Stimulated activated naive B cell treated with anti-CD40 and anti-IgM and Interleukin-4, amounts not matched to agents 10 μg/mL and 1 μg/mL and 100 μg/mL, for 72 hours (primary cell): ENCODE measurements around the gene ATXN7.

Experiments
- ATAC-seq, 2 donors: fragments of 150-1000 bp; cut with Tn5 transposase; replicated peaks; 2 replicates each; pipeline ENCODE4 v1.10.0; 2021; ENCODE audit warnings: moderate library complexity in 1 of 2
- DNase-seq: peaks from one replicate; pipeline ENCODE4 v3.0.0; 2021
- H3K27ac Mint-ChIP-seq: one replicate; pipeline ENCODE4 v1.8.0; 2022; ENCODE audit warnings: mild to moderate bottlenecking, mixed read lengths
- H3K27me3 Mint-ChIP-seq, 2 donors: one replicate each; pipeline ENCODE4 v1.8.0; 2022; ENCODE audit warnings: mixed read lengths in 2 of 2
- H3K36me3 Mint-ChIP-seq, 2 donors: one replicate each; pipeline ENCODE4 v1.8.0; 2022; ENCODE audit warnings: mixed read lengths in 2 of 2, mild to moderate bottlenecking in 1 of 2
- H3K4me1 Mint-ChIP-seq, 2 donors: one replicate each; pipeline ENCODE4 v1.8.0; 2022; ENCODE audit warnings: mixed read lengths in 2 of 2, mild to moderate bottlenecking in 1 of 2
- H3K4me3 Mint-ChIP-seq, 2 donors: one replicate each; pipeline ENCODE4 v1.8.0; 2022; ENCODE audit warnings: mild to moderate bottlenecking in 2 of 2, mixed read lengths in 2 of 2, moderate library complexity in 1 of 2
- H3K9me3 Mint-ChIP-seq, 2 donors: one replicate each; pipeline ENCODE4 v1.8.0; 2022; ENCODE audit warnings: mixed read lengths in 2 of 2, mild to moderate bottlenecking in 1 of 2

Gene ATXN7

GRCh38 chr3:64021922-64022321 lies 158.3 kb downstream of the ATXN7 start:
- DNase-seq (no peak), ATAC-seq (no peak)
- Mint-ChIP-seq H3K9me3 (no peaks in the 10 kb centered on the region), H3K27me3 (peaks cover 0 to under 1% of the 10 kb centered on the region in 2 donors), H3K4me1 (peaks cover 10 to 28% of the 10 kb centered on the region in 2 donors), H3K4me3 (peak overlapping the region; percentile 80 to 91), H3K36me3 (peaks cover 18 to 34% of the 10 kb centered on the region in 2 donors), H3K27ac (peak overlapping the region; percentile 47)

GRCh38 chr3:64022451-64023186 lies 159.0 kb downstream of the ATXN7 start:
- Mint-ChIP-seq H3K27ac (peak overlapping the region; percentile 47), H3K27me3 (peaks cover 7 to 8% of the 10 kb centered on the region in 2 donors), H3K36me3 (peaks cover 12 to 27% of the 10 kb centered on the region in 2 donors), H3K4me3 (peak overlapping the region; percentile 80 to 91), H3K4me1 (peaks cover 10 to 28% of the 10 kb centered on the region in 2 donors), H3K9me3 (no peaks in the 10 kb centered on the region)
- ATAC-seq (peak in 1 of 2 donors; percentile 17), DNase-seq (no peak)

GRCh38 chr3:64023187-64023860 lies 159.7 kb downstream of the ATXN7 start, which contains the start of gene PSMD6:
TSS of gene PSMD6 (minus strand) at chr3:64023494. CDS start at chr3:64023419, 75 bp downstream.
- DNase-seq (peak; percentile 93), ATAC-seq (peak; percentile 92 to 96)
- H3K4me1 Mint-ChIP-seq = peaks cover 7 to 28% of the 10 kb centered on the region in 2 donors
- peak within 1 kb of the TSS; percentile 80 to 91 for H3K4me3 Mint-ChIP-seq
- H3K27me3 Mint-ChIP-seq = peaks cover 11 to 15% of the 10 kb centered on the region in 2 donors
- peak within 1 kb of the TSS; percentile 47 for H3K27ac Mint-ChIP-seq
- peaks cover 9 to 20% of the 10 kb centered on the region in 2 donors for H3K36me3 Mint-ChIP-seq
- no peaks in the 10 kb centered on the region for H3K9me3 Mint-ChIP-seq

- peaks cover 6 to 28% of the 10 kb centered on the region in 2 donors for H3K4me1 Mint-ChIP-seq
Observed at GRCh38 chr3:64023861-64024223, 160.2 kb downstream of the ATXN7 start.

GRCh38 chr3:64026346-64026745 lies 162.7 kb downstream of the ATXN7 start:
- DNase-seq (no peak), ATAC-seq (no peak)
- Mint-ChIP-seq H3K4me3 (no peak overlapping the region), H3K9me3 (no peaks in the 10 kb centered on the region), H3K27me3 (peaks cover 20 to 27% of the 10 kb centered on the region in 2 donors), H3K36me3 (peaks cover 5 to 12% of the 10 kb centered on the region in 2 donors), H3K4me1 (peaks cover 9 to 27% of the 10 kb centered on the region in 2 donors), H3K27ac (no peak overlapping the region)

More at GRCh38 chr3:64023861-64024223, 160.2 kb downstream of the ATXN7 start:
- ATAC-seq (peak in 1 of 2 donors; percentile 2), DNase-seq (no peak)
- peak overlapping the region; percentile 47 for H3K27ac Mint-ChIP-seq
- H3K36me3 Mint-ChIP-seq = peaks cover 8 to 19% of the 10 kb centered on the region in 2 donors
- no peaks in the 10 kb centered on the region for H3K9me3 Mint-ChIP-seq
- peaks cover 14 to 20% of the 10 kb centered on the region in 2 donors for H3K27me3 Mint-ChIP-seq
- H3K4me3 Mint-ChIP-seq = peak overlapping the region; percentile 80 to 91

GRCh38 chr3:64027658-64028057 lies 164.0 kb downstream of the ATXN7 start:
- ATAC-seq = no peak
- Mint-ChIP-seq H3K27me3 (peaks cover 28 to 33% of the 10 kb centered on the region in 2 donors), H3K9me3 (no peaks in the 10 kb centered on the region), H3K4me1 (peaks cover 6 to 16% of the 10 kb centered on the region in 2 donors), H3K36me3 (peaks cover 0 to 2% of the 10 kb centered on the region in 2 donors), H3K4me3 (no peak overlapping the region), H3K27ac (no peak overlapping the region)
- no peak for DNase-seq

GRCh38 chr3:64028754-64029153 lies 165.1 kb downstream of the ATXN7 start:
- H3K36me3 Mint-ChIP-seq = peaks cover 0 to under 1% of the 10 kb centered on the region in 2 donors
- DNase-seq = no peak
- ATAC-seq = no peak

GRCh38 chr3:64029287-64029686 lies 165.6 kb downstream of the ATXN7 start:
- ATAC-seq (no peak), DNase-seq (no peak)

More at GRCh38 chr3:64028754-64029153, 165.1 kb downstream of the ATXN7 start:
- Mint-ChIP-seq H3K4me1 (peaks cover 6 to 13% of the 10 kb centered on the region in 2 donors), H3K9me3 (no peaks in the 10 kb centered on the region), H3K27me3 (peaks cover 28 to 33% of the 10 kb centered on the region in 2 donors), H3K27ac (no peak overlapping the region), H3K4me3 (no peak overlapping the region)

GRCh38 chr3:64030741-64031140 lies 167.1 kb downstream of the ATXN7 start:
- peaks cover 36 to 39% of the 10 kb centered on the region in 2 donors for H3K27me3 Mint-ChIP-seq
- ATAC-seq (peak; percentile 99), DNase-seq (peak; percentile 73)
- peaks cover 6 to 7% of the 10 kb centered on the region in 2 donors for H3K9me3 Mint-ChIP-seq
- H3K4me1 Mint-ChIP-seq = peaks cover 6% of the 10 kb centered on the region in 2 donors
- H3K36me3 Mint-ChIP-seq = peaks cover 0 to 8% of the 10 kb centered on the region in 2 donors
- H3K27ac Mint-ChIP-seq = peak overlapping the region; percentile 22
- H3K4me3 Mint-ChIP-seq = peak overlapping the region; percentile 73 to 79

More at GRCh38 chr3:64029287-64029686, 165.6 kb downstream of the ATXN7 start:
- Mint-ChIP-seq H3K36me3 (peaks cover 0 to 5% of the 10 kb centered on the region in 2 donors), H3K27me3 (peaks cover 32 to 37% of the 10 kb centered on the region in 2 donors), H3K27ac (no peak overlapping the region), H3K4me3 (no peak overlapping the region), H3K9me3 (peaks cover 5% of the 10 kb centered on the region in 2 donors), H3K4me1 (peaks cover 6 to 7% of the 10 kb centered on the region in 2 donors)

GRCh38 chr3:64031540-64032508 lies 168.2 kb downstream of the ATXN7 start:
- H3K27ac Mint-ChIP-seq = no peak overlapping the region
- peaks cover 6% of the 10 kb centered on the region in 2 donors for H3K4me1 Mint-ChIP-seq
- ATAC-seq (no peak), DNase-seq (no peak)
- H3K4me3 Mint-ChIP-seq = no peak overlapping the region
- H3K36me3 Mint-ChIP-seq = peaks cover 0 to 8% of the 10 kb centered on the region in 2 donors
- H3K9me3 Mint-ChIP-seq = peaks cover 6 to 7% of the 10 kb centered on the region in 2 donors
- H3K27me3 Mint-ChIP-seq = peaks cover 36 to 39% of the 10 kb centered on the region in 2 donors

GRCh38 chr3:64033069-64033468 lies 169.4 kb downstream of the ATXN7 start:
- H3K27ac Mint-ChIP-seq = no peak overlapping the region
- peaks cover 6 to 7% of the 10 kb centered on the region in 2 donors for H3K4me1 Mint-ChIP-seq
- H3K4me3 Mint-ChIP-seq = no peak overlapping the region
- peaks cover 27% of the 10 kb centered on the region in 2 donors for H3K27me3 Mint-ChIP-seq
- H3K9me3 Mint-ChIP-seq = peaks cover 6 to 7% of the 10 kb centered on the region in 2 donors
- H3K36me3 Mint-ChIP-seq = peaks cover 0 to 8% of the 10 kb centered on the region in 2 donors
- ATAC-seq = no peak
- no peak for DNase-seq

GRCh38 chr3:64037084-64037483 lies 173.4 kb downstream of the ATXN7 start:
- Mint-ChIP-seq H3K27ac (no peak overlapping the region), H3K27me3 (peaks cover 10 to 12% of the 10 kb centered on the region in 2 donors), H3K4me3 (no peak overlapping the region), H3K4me1 (peaks cover 16 to 28% of the 10 kb centered on the region in 2 donors), H3K36me3 (peaks cover 0 to 8% of the 10 kb centered on the region in 2 donors), H3K9me3 (peaks cover 7 to 8% of the 10 kb centered on the region in 2 donors)
- DNase-seq (no peak), ATAC-seq (no peak)

- Mint-ChIP-seq H3K4me3 (no peak overlapping the region), H3K27me3 (peaks cover 6 to 8% of the 10 kb centered on the region in 2 donors), H3K27ac (peak overlapping the region; percentile 27), H3K4me1 (peaks cover 15 to 28% of the 10 kb centered on the region in 2 donors), H3K36me3 (peaks cover 0 to 8% of the 10 kb centered on the region in 2 donors), H3K9me3 (peaks cover 7 to 8% of the 10 kb centered on the region in 2 donors)
- no peak for ATAC-seq
- no peak for DNase-seq
Observed at GRCh38 chr3:64038253-64038767, 174.6 kb downstream of the ATXN7 start.
